PC-3 (cell line): ENCODE measurements around the gene BCL11A. TPM values are rescaled to one million over a fixed set of nuclear protein-coding genes. Genes with fewer than 3 reads are reported as not detected.
A peak's percentile ranks its signal among the peaks of the same experiment; 100 is the strongest.

Experiments used
- ATAC-seq: fragments of 200-7000 bp; cut with Tn5 transposase; 2 replicates; pipeline ENCODE4 v1.9.1; 2020; ENCODE audit warnings: mild to moderate bottlenecking, moderate library complexity
- BruUV-seq: library from RNA; stranded (reverse); fragments of 400-500 nt; replicated peaks from 2 replicates; lab custom pipeline; 2021; lab: Mats Ljungman, UMichigan
- CTCF ChIA-PET: fragments of 300-600 bp; sonication (Branson Sonifier 250); formaldehyde crosslinking; loops from one replicate; lab custom pipeline; 2022; ENCODE audit warnings: antibody characterized with exemption; lab: Charles Lee
- POLR2A ChIA-PET: fragments of 300-600 bp; sonication (Branson Sonifier 250); formaldehyde crosslinking; loops from one replicate; lab custom pipeline; 2022; ENCODE audit warnings: antibody characterized with exemption; ENCODE audit not compliant: unreplicated experiment; lab: Charles Lee
- DNase-seq: peaks from one replicate; pipeline ENCODE4 v3.0.0-alpha.2; 2015
- H2AFZ ChIP-seq: fragments of 300-600 bp; sonication (generic); 2 replicates; pipeline ENCODE4 v1.6.0; 2016; ENCODE audit warnings: antibody characterized with exemption, low read length
- H3F3A ChIP-seq: fragments of 300-600 bp; sonication (generic); one replicate; pipeline ENCODE4 v1.6.0; 2017; ENCODE audit warnings: antibody characterized with exemption, low read length, control low read depth, mild to moderate bottlenecking; ENCODE audit not compliant: unreplicated experiment
- H3K27ac ChIP-seq: fragments of 300-600 bp; sonication (generic); 2 replicates; pipeline ENCODE4 v1.5.1; 2016; ENCODE audit warnings: mild to moderate bottlenecking, low read length
- H3K27me3 ChIP-seq: fragments of 300-600 bp; sonication (generic); 2 replicates; pipeline ENCODE4 v1.6.1; 2016; ENCODE audit warnings: low read length, mixed read lengths
- H3K36me3 ChIP-seq: fragments of 300-600 bp; sonication (generic); 2 replicates; pipeline ENCODE4 v1.6.1; 2016; ENCODE audit warnings: low read depth, mixed run types, low read length, mixed read lengths
- H3K4me1 ChIP-seq: fragments of 300-600 bp; sonication (generic); 2 replicates; pipeline ENCODE4 v1.5.1; 2016; ENCODE audit warnings: low read length; ENCODE audit not compliant: insufficient read depth
- H3K4me2 ChIP-seq: fragments of 300-600 bp; sonication (generic); 2 replicates; pipeline ENCODE4 v1.6.0; 2016; ENCODE audit warnings: low read length
- H3K4me3 ChIP-seq: fragments of 300-600 bp; sonication (generic); 2 replicates; pipeline ENCODE4 v1.5.1; 2016; ENCODE audit warnings: mild to moderate bottlenecking, low read length, mixed read lengths
- H3K79me2 ChIP-seq: fragments of 300-600 bp; sonication (generic); 2 replicates; pipeline ENCODE4 v1.6.1; 2017; ENCODE audit warnings: low read length, mixed read lengths
- H3K9ac ChIP-seq: fragments of 300-600 bp; sonication (generic); 2 replicates; pipeline ENCODE4 v1.6.0; 2016; ENCODE audit warnings: mild to moderate bottlenecking, low read length
- H3K9me2 ChIP-seq: fragments of 300-600 bp; sonication (generic); replicated peaks from 2 replicates; pipeline ENCODE4 v1.6.1; 2016; ENCODE audit warnings: mixed run types, low read length, mixed read lengths
- H3K9me3 ChIP-seq: fragments of 300-600 bp; sonication (generic); 2 replicates; pipeline ENCODE4 v1.6.1; 2016; ENCODE audit warnings: low read length, mixed read lengths
- H4K20me1 ChIP-seq: fragments of 300-600 bp; sonication (generic); 2 replicates; pipeline ENCODE4 v1.6.1; 2016; ENCODE audit warnings: low read length, mixed read lengths
- CTCF ChIP-seq: fragments of 300-600 bp; sonication (generic); conservative IDR thresholded peaks from 2 replicates; pipeline ENCODE4 v1.5.1; 2017; ENCODE audit warnings: antibody characterized with exemption, low read depth, mild to moderate bottlenecking, low read length
- EZH2 ChIP-seq: fragments of 300-600 bp; sonication (generic); IDR thresholded peaks from one replicate; pipeline ENCODE4 v1.6.1; 2017; ENCODE audit warnings: antibody characterized with exemption, mild to moderate bottlenecking, low read length; ENCODE audit not compliant: unreplicated experiment
- EZH2phosphoT487 ChIP-seq: fragments of 300-600 bp; sonication (generic); IDR thresholded peaks from 2 replicates; pipeline ENCODE4 v1.6.1; 2018; ENCODE audit warnings: mild to moderate bottlenecking, antibody characterized with exemption, low read length, borderline replicate concordance
- intact Hi-C: fragments of 100-400 bp; cut with micrococcal nuclease; formaldehyde crosslinking; loops from 2 replicates; pipeline ENCODE4 v1.9.0; 2023
- total RNA-seq: library from RNA; depleted of rRNA; stranded (reverse); fragments of >200 nt; gene quantifications from 2 replicates; pipeline ENCODE4 v1.2.3, GENCODE V29; 2014

Gene BCL11A
- total RNA-seq, 1 experiment from 2014 or later, result 4.6 TPM

GRCh38 chr2:60529785-60530627 lies 23.4 kb downstream of the BCL11A start:
- Histone ChIP-seq H3K4me3 (no peak overlapping the region), H2AFZ (no peak overlapping the region)
- POLR2A ChIA-PET, result no interaction called here

GRCh38 chr2:60529136-60529784 lies 24.2 kb downstream of the BCL11A start:
- intact Hi-C loops, result no loop called here
- no peaks in the 10 kb centered on the region for H3K9me3 ChIP-seq
- H3K9ac ChIP-seq, result no peak overlapping the region
- no peaks in the 10 kb centered on the region for H3K9me2 ChIP-seq
- DNase-seq (no peak), ATAC-seq (no peak)
- no peaks in the 10 kb centered on the region for H3K27me3 ChIP-seq
- no peak for TF ChIP-seq EZH2
- no peak for TF ChIP-seq EZH2phosphoT487
- no peak for TF ChIP-seq CTCF
- peaks cover 18% of the 10 kb centered on the region for H3K79me2 ChIP-seq
- 0 out of 2 replicates have a peak, but pooled peaks cover 3% of the 10 kb centered on the region for H4K20me1 ChIP-seq
- peaks cover 41% of the 10 kb centered on the region for H3K4me1 ChIP-seq
- H3K27ac ChIP-seq, result no peak overlapping the region
- BruUV-seq, result no TSS peak
- no peak overlapping the region for H2AFZ ChIP-seq
- ChIA-PET CTCF (no interaction called here), POLR2A (no interaction called here)
- no peaks in the 10 kb centered on the region for H3K36me3 ChIP-seq
- H3K4me2 ChIP-seq, result no peak overlapping the region
- H3K4me3 ChIP-seq, result no peak overlapping the region
- H3F3A ChIP-seq, result peaks cover 5% of the 10 kb centered on the region

More at GRCh38 chr2:60529785-60530627, 23.4 kb downstream of the BCL11A start:
- BruUV-seq, result no TSS peak
- H3F3A ChIP-seq, result peaks cover 5% of the 10 kb centered on the region
- H3K27me3 ChIP-seq, result no peaks in the 10 kb centered on the region
- ATAC-seq (no peak), DNase-seq (no peak)
- H3K27ac ChIP-seq, result no peak overlapping the region
- 0 out of 2 replicates have a peak, but pooled peaks cover 3% of the 10 kb centered on the region for H4K20me1 ChIP-seq
- no peak for TF ChIP-seq EZH2
- TF ChIP-seq EZH2phosphoT487, result no peak
- TF ChIP-seq CTCF, result no peak
- CTCF ChIA-PET, result interaction anchor here (0.5 to 0.6 kb wide), 3 partner anchors 20 to 89 kb away, joined by 3 to 4 read pairs (median 4); no protein-coding TSS in a partner anchor
- peak overlapping the region; percentile 9 for H3K4me2 ChIP-seq
- no peaks in the 10 kb centered on the region for H3K9me2 ChIP-seq
- H3K9ac ChIP-seq, result no peak overlapping the region
- peaks cover 43% of the 10 kb centered on the region for H3K4me1 ChIP-seq
- H3K36me3 ChIP-seq, result no peaks in the 10 kb centered on the region
- H3K79me2 ChIP-seq, result peaks cover 18% of the 10 kb centered on the region
- H3K9me3 ChIP-seq, result no peaks in the 10 kb centered on the region
- intact Hi-C loops, result no loop called here
